ENCODE results near the gene RPL23. TPM values are rescaled to one million over a fixed set of nuclear protein-coding genes. Genes with fewer than 3 reads are reported as not detected.

RPL23 gene
- total RNA-seq, 1 experiment from 2014 or later: 1,201 TPM

GRCh38 chr17:38874505-38875400 lies 21.2 kb upstream of the RPL23 start:
- peaks cover 9% of the 10 kb centered on the region for H3K36me3 ChIP-seq (replicated peaks; ENCODE audit: control insufficient read depth, insufficient read depth, low read length)
- H3K27me3 ChIP-seq (ENCODE audit: control insufficient read depth, insufficient read depth, low read length): no peaks in the 10 kb centered on the region
- no peak for DNase-seq
- H3K4me3 ChIP-seq (ENCODE audit: insufficient read depth, low read depth, low read length): no peak overlapping the region

GRCh38 chr17:38873640-38874380 lies 20.3 kb upstream of the RPL23 start:
- H3K36me3 ChIP-seq (replicated peaks; ENCODE audit: control insufficient read depth, insufficient read depth, low read length): peaks cover 9% of the 10 kb centered on the region
- H3K27me3 ChIP-seq (ENCODE audit: control insufficient read depth, insufficient read depth, low read length): no peaks in the 10 kb centered on the region
- DNase-seq: no peak
- no peak overlapping the region for H3K4me3 ChIP-seq (ENCODE audit: insufficient read depth, low read depth, low read length)

GRCh38 chr17:38872671-38873385 lies 19.3 kb upstream of the RPL23 start:
- DNase-seq: no peak
- Histone ChIP-seq H3K4me3 (ENCODE audit: insufficient read depth, low read depth, low read length) (no peak overlapping the region), H3K36me3 (replicated peaks; ENCODE audit: control insufficient read depth, insufficient read depth, low read length) (peaks cover 4% of the 10 kb centered on the region; the same call in 1 of the 2 replicates), H3K27me3 (ENCODE audit: control insufficient read depth, insufficient read depth, low read length) (no peaks in the 10 kb centered on the region)

- 0 out of 2 replicates have a peak, but pooled peaks cover 2% of the 10 kb centered on the region for H3K36me3 ChIP-seq (replicated peaks; ENCODE audit: control insufficient read depth, insufficient read depth, low read length)
- H3K27me3 ChIP-seq (ENCODE audit: control insufficient read depth, insufficient read depth, low read length): no peaks in the 10 kb centered on the region
- peak overlapping the region; percentile 99 for H3K4me3 ChIP-seq (ENCODE audit: insufficient read depth, low read depth, low read length)
- DNase-seq: no peak
Measured at GRCh38 chr17:38872027-38872511, 18.5 kb upstream of the RPL23 start.

GRCh38 chr17:38871247-38872015 lies 17.9 kb upstream of the RPL23 start:
- H3K36me3 ChIP-seq (replicated peaks; ENCODE audit: control insufficient read depth, insufficient read depth, low read length): 0 out of 2 replicates have a peak, but pooled peaks cover 2% of the 10 kb centered on the region
- no peaks in the 10 kb centered on the region for H3K27me3 ChIP-seq (ENCODE audit: control insufficient read depth, insufficient read depth, low read length)
- DNase-seq: peak; percentile 68
- peak overlapping the region; percentile 99 for H3K4me3 ChIP-seq (ENCODE audit: insufficient read depth, low read depth, low read length)

GRCh38 chr17:38870259-38871165 lies 17.0 kb upstream of the RPL23 start:
- Histone ChIP-seq H3K4me3 (ENCODE audit: insufficient read depth, low read depth, low read length) (peak overlapping the region; percentile 99), H3K27me3 (ENCODE audit: control insufficient read depth, insufficient read depth, low read length) (no peaks in the 10 kb centered on the region), H3K36me3 (replicated peaks; ENCODE audit: control insufficient read depth, insufficient read depth, low read length) (0 out of 2 replicates have a peak, but pooled peaks cover 2% of the 10 kb centered on the region)
- peak; percentile 88 for DNase-seq

- peak; percentile 95 for DNase-seq
- Histone ChIP-seq H3K27me3 (ENCODE audit: control insufficient read depth, insufficient read depth, low read length) (no peaks in the 10 kb centered on the region), H3K36me3 (replicated peaks; ENCODE audit: control insufficient read depth, insufficient read depth, low read length) (0 out of 2 replicates have a peak, but pooled peaks cover 2% of the 10 kb centered on the region), H3K4me3 (ENCODE audit: insufficient read depth, low read depth, low read length) (peak within 1 kb of the TSS; percentile 99)
Measured at GRCh38 chr17:38869526-38870258, 16.2 kb upstream of the RPL23 start, which contains the start of gene LASP1. Gene LASP1 (plus strand): TSS chr17:38870058. CDS start chr17:38870190, 132 bp downstream.

- Histone ChIP-seq H3K4me3 (ENCODE audit: insufficient read depth, low read depth, low read length) (peak overlapping the region; percentile 99), H3K36me3 (replicated peaks; ENCODE audit: control insufficient read depth, insufficient read depth, low read length) (0 out of 2 replicates have a peak, but pooled peaks cover 2% of the 10 kb centered on the region), H3K27me3 (ENCODE audit: control insufficient read depth, insufficient read depth, low read length) (no peaks in the 10 kb centered on the region)
- peak; percentile 71 for DNase-seq
Measured at GRCh38 chr17:38868817-38869525, 15.4 kb upstream of the RPL23 start.

GRCh38 chr17:38867968-38868816 lies 14.7 kb upstream of the RPL23 start:
- Histone ChIP-seq H3K27me3 (ENCODE audit: control insufficient read depth, insufficient read depth, low read length) (no peaks in the 10 kb centered on the region), H3K36me3 (replicated peaks; ENCODE audit: control insufficient read depth, insufficient read depth, low read length) (0 out of 2 replicates have a peak, but pooled peaks cover 2% of the 10 kb centered on the region), H3K4me3 (ENCODE audit: insufficient read depth, low read depth, low read length) (peak overlapping the region; percentile 99)
- DNase-seq: peak; percentile 45

GRCh38 chr17:38867179-38867967 lies 13.9 kb upstream of the RPL23 start:
- 0 out of 2 replicates have a peak, but pooled peaks cover 2% of the 10 kb centered on the region for H3K36me3 ChIP-seq (replicated peaks; ENCODE audit: control insufficient read depth, insufficient read depth, low read length)
- DNase-seq: peak; percentile 66
- H3K4me3 ChIP-seq (ENCODE audit: insufficient read depth, low read depth, low read length): peak overlapping the region; percentile 99
- H3K27me3 ChIP-seq (ENCODE audit: control insufficient read depth, insufficient read depth, low read length): no peaks in the 10 kb centered on the region
